ENCODE results near the gene MAP3K8. TPM values are rescaled to one million over a fixed set of nuclear protein-coding genes. Genes with fewer than 3 reads are reported as not detected.

Gene MAP3K8
- total and polyA plus RNA-seq, 10 of the 15 experiments (the other 5 are each of a cell fraction or from before 2014, with no cell fraction given), result 25.5 to 115 (median 40.2) TPM

DNA sequence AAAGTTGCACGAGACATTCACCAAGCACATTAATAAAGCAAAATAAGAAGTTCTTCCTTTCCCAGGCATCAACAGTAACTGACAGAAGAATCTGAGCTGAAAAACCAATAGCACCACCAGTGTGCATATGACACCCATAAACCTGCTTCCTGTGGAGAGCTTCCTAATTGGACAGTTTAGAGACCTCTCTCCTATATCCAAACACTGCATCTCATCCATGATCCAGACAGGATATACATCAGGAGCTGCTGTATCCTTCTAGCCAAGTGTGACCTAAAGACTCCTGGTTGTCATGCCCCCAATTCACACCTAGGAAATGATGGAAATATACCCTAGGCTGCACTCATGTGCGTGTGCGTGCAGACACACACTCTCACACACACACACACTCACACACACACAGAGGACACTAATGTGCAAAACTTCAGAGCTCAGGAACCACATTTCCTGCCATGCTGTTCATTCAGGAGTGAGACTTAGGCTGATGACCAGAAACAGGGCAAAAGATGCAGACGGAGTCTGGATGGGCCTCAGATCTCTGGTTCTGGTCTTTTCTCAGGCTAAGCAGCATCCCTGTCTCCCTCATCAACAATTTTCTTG is 58.0 kb downstream of the MAP3K8 start:
- peaks cover 86% of the 10 kb centered on the region for H3K4me1 ChIP-seq (ENCODE audit: control insufficient read depth, insufficient read depth, low read length)
- in situ Hi-C loops (cut with MboI), result no loop called here
- ChIA-PET SMC1A (ENCODE audit: uncharacterized antibody, unreplicated experiment) (interaction anchor here (0.7 to 8.5 kb wide), 20 partner anchors 11 to 94 kb away, joined by 3 to 147 read pairs (median 4); partner anchors contain the start of gene MAP3K8), POLR2A (interaction anchor here (0.7 to 2.3 kb wide), 7 partner anchors 18 to 63 kb away, joined by 3 to 10 read pairs (median 4); partner anchors contain the start of gene MAP3K8), CTCF (interaction anchor here (0.9 to 4.4 kb wide), 16 partner anchors 10 to 99 kb away, joined by 3 to 36 read pairs (median 6); partner anchors contain the start of gene MAP3K8), RAD21 (ENCODE audit: unreplicated experiment) (interaction anchor here (1.0 to 14.9 kb wide), 9 partner anchors 10 to 73 kb away, joined by 3 to 165 read pairs (median 14); partner anchors contain the start of gene MAP3K8)
- ATAC-seq (no peak), DNase-seq (ENCODE audit: low read depth, low spot score) (no peak), FAIRE-seq (no peak)
- no peak overlapping the region for H3K4me3 ChIP-seq
- BruUV-seq (replicated peaks), result no TSS peak
- no peaks in the 10 kb centered on the region for H3K36me3 ChIP-seq (ENCODE audit: control insufficient read depth in 2 of 2, insufficient read depth in 2 of 2, low read length in 1 of 2)
- WGBS (ENCODE audit: insufficient coverage, insufficient replicate concordance, low lambda C conversion rate, missing lambda C conversion rate), result 74% methylated on average over 4 of the region's 4 CpGs
- intact Hi-C loops (cut with micrococcal nuclease; ENCODE audit: unreplicated experiment), result loop anchor here (5.0 kb wide), 3 partner anchors 35 to 75 kb away; no protein-coding TSS in a partner anchor
- no peaks in the 10 kb centered on the region for H3K79me2 ChIP-seq (ENCODE audit: control insufficient read depth, insufficient read depth, low read length)
- H3K9ac ChIP-seq (ENCODE audit: control insufficient read depth, insufficient read depth, low read length), result no peak overlapping the region
- TF ChIP-seq CREM (IDR thresholded peaks at IDR 0.05; ENCODE audit: low read depth) (0 out of 2 replicates have a peak, but pooled peaks have one; percentile 35), JUND (IDR thresholded peaks at IDR 0.05; ENCODE audit: low read depth, low read length) (no peak), RUNX3 (IDR thresholded peaks at IDR 0.05; ENCODE audit: low read length) (peak; percentile 43)
- peak overlapping the region; percentile 32 for H3K27ac ChIP-seq (ENCODE audit: control insufficient read depth, insufficient read depth)
- H2AFZ ChIP-seq (ENCODE audit: control insufficient read depth, low read depth, low read length), result no peak overlapping the region; the same call in 1 of the 2 replicates
- no peaks in the 10 kb centered on the region for H3K9me3 ChIP-seq (replicated peaks; ENCODE audit: control insufficient read depth, insufficient read depth, low read length)
- peak overlapping the region; percentile 19; the same call in 1 of the 2 replicates for H3K4me2 ChIP-seq (ENCODE audit: control insufficient read depth, insufficient read depth)
- H3K27me3 ChIP-seq (replicated peaks in 1 of 2; ENCODE audit: control insufficient read depth in 2 of 2, insufficient read depth in 2 of 2, low read length in 1 of 2), result no peaks in the 10 kb centered on the region
- H4K20me1 ChIP-seq (ENCODE audit: control insufficient read depth, insufficient read depth), result no peaks in the 10 kb centered on the region
